ENCODE results near the gene FKBP9. TPM values are rescaled to one million over a fixed set of nuclear protein-coding genes. Genes with fewer than 3 reads are reported as not detected.
"Not testable (repeated sequence)": the region's sequence is repeated elsewhere in the genome, so short reads cannot be mapped to it uniquely, and the experiment has no call there.

The FKBP9 gene
- total RNA-seq, 1 experiment from 2014 or later, result 82.6 TPM

- H3K4me1 Mint-ChIP-seq (ENCODE audit: low read depth, unreplicated experiment); BruUV-seq (replicated peaks); H3K9me3 Mint-ChIP-seq (ENCODE audit: unreplicated experiment); H3K36me3 ChIP-seq (ENCODE audit: control insufficient read depth, insufficient read depth, low read length); POLR2A ChIA-PET; H3K4me1 ChIP-seq; CTCF ChIA-PET; intact Hi-C loops (cut with micrococcal nuclease; ENCODE audit: unreplicated experiment); H3K4me3 ChIP-seq (ENCODE audit: low read depth, low read length); H3K36me3 Mint-ChIP-seq (ENCODE audit: insufficient read depth, unreplicated experiment); DNase-seq; H3K27me3 Mint-ChIP-seq (ENCODE audit: insufficient read depth, unreplicated experiment); H3K4me3 Mint-ChIP-seq (ENCODE audit: unreplicated experiment); H3K27me3 ChIP-seq (replicated peaks; ENCODE audit: control insufficient read depth, insufficient read depth, low read length); H3K27ac Mint-ChIP-seq (ENCODE audit: unreplicated experiment); H3K9me3 ChIP-seq: not testable (repeated sequence)
Measured at GRCh38 chr7:32971967-32972366, 14.7 kb downstream of the FKBP9 start.

DNA sequence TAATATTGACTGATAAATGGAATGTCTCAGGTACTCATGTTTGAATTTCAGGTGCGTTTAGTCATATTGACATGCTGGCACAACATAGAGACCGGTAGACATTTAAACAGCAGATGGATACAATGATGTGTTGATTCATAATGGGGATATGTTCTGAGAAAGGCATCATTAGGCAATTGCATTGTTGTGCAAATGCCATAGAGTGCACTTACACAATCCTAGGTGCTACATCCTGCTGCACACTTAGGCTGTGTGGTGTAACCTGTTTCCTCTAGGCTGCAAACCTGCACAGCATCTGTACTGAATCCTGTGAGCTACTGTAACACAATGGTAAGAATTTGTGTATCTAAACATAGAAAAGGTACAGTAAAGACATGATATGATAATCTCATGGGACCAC lies 19.9 kb downstream of the FKBP9 start:
- H3K4me3 ChIP-seq (ENCODE audit: low read depth, low read length); H3K4me1 ChIP-seq; H3K4me3 Mint-ChIP-seq (ENCODE audit: unreplicated experiment); BruUV-seq (replicated peaks); DNase-seq; intact Hi-C loops (cut with micrococcal nuclease; ENCODE audit: unreplicated experiment); H3K36me3 ChIP-seq (ENCODE audit: control insufficient read depth, insufficient read depth, low read length); CTCF ChIA-PET; H3K4me1 Mint-ChIP-seq (ENCODE audit: low read depth, unreplicated experiment); H3K27me3 Mint-ChIP-seq (ENCODE audit: insufficient read depth, unreplicated experiment); POLR2A ChIA-PET; H3K9me3 ChIP-seq; H3K27me3 ChIP-seq (replicated peaks; ENCODE audit: control insufficient read depth, insufficient read depth, low read length); H3K27ac Mint-ChIP-seq (ENCODE audit: unreplicated experiment); H3K9me3 Mint-ChIP-seq (ENCODE audit: unreplicated experiment); H3K36me3 Mint-ChIP-seq (ENCODE audit: insufficient read depth, unreplicated experiment): not testable (repeated sequence)

DNA sequence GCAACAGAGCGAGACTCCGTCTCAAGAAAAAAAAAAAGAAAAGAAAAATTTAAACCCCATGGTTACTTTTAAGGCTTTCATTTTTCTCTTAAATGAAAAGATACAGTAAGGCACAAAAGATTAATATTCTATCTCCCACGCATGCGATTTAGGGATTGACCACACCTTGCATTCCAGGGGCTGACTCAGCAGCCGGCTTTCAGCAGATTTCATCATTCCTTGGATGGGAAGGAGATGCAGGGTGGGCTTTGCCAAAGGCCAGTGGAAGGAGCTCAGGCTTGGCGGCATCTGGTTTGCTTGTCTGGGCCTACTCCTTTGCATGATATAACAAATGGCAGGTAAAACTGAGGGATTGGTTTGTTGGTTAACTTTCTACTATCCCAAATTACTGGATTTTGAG lies 22.0 kb downstream of the FKBP9 start:
- H3K4me3 ChIP-seq (ENCODE audit: low read depth, low read length); CTCF ChIA-PET; intact Hi-C loops (cut with micrococcal nuclease; ENCODE audit: unreplicated experiment); H3K36me3 ChIP-seq (ENCODE audit: control insufficient read depth, insufficient read depth, low read length); H3K4me3 Mint-ChIP-seq (ENCODE audit: unreplicated experiment); H3K9me3 Mint-ChIP-seq (ENCODE audit: unreplicated experiment); H3K27me3 Mint-ChIP-seq (ENCODE audit: insufficient read depth, unreplicated experiment); H3K36me3 Mint-ChIP-seq (ENCODE audit: insufficient read depth, unreplicated experiment); DNase-seq; H3K4me1 Mint-ChIP-seq (ENCODE audit: low read depth, unreplicated experiment); H3K4me1 ChIP-seq; H3K9me3 ChIP-seq; BruUV-seq (replicated peaks); H3K27me3 ChIP-seq (replicated peaks; ENCODE audit: control insufficient read depth, insufficient read depth, low read length); POLR2A ChIA-PET: not testable (repeated sequence)
- peak overlapping the region; percentile 48 for H3K27ac Mint-ChIP-seq (ENCODE audit: unreplicated experiment)

DNA sequence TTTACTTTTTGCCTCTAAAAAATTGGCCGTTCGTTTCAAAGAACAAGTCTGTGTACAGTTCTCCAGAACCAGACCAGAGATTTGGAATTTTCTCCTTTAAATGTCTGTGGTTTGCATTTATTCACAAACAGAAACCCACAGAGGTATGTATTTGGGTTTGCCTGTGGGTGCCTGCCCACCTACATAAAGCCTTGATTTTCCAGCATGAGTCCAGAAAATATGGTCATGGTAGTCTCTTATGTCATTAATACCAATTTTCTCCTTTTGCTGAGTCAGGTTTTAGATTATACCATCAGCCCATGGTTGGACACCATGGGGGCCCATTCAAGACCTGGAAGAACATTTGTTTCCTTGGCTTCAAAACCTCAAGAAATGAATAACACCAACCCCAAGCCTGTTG lies 22.7 kb downstream of the FKBP9 start:
- CTCF ChIA-PET; H3K9me3 Mint-ChIP-seq (ENCODE audit: unreplicated experiment); H3K36me3 Mint-ChIP-seq (ENCODE audit: insufficient read depth, unreplicated experiment); H3K27me3 ChIP-seq (replicated peaks; ENCODE audit: control insufficient read depth, insufficient read depth, low read length); intact Hi-C loops (cut with micrococcal nuclease; ENCODE audit: unreplicated experiment); H3K9me3 ChIP-seq; DNase-seq; H3K4me1 Mint-ChIP-seq (ENCODE audit: low read depth, unreplicated experiment); H3K4me1 ChIP-seq; H3K27ac Mint-ChIP-seq (ENCODE audit: unreplicated experiment); POLR2A ChIA-PET; H3K4me3 Mint-ChIP-seq (ENCODE audit: unreplicated experiment); H3K27me3 Mint-ChIP-seq (ENCODE audit: insufficient read depth, unreplicated experiment); H3K36me3 ChIP-seq (ENCODE audit: control insufficient read depth, insufficient read depth, low read length); H3K4me3 ChIP-seq (ENCODE audit: low read depth, low read length): not testable (repeated sequence)
- TSS peak; percentile 75 for BruUV-seq (replicated peaks)

DNA sequence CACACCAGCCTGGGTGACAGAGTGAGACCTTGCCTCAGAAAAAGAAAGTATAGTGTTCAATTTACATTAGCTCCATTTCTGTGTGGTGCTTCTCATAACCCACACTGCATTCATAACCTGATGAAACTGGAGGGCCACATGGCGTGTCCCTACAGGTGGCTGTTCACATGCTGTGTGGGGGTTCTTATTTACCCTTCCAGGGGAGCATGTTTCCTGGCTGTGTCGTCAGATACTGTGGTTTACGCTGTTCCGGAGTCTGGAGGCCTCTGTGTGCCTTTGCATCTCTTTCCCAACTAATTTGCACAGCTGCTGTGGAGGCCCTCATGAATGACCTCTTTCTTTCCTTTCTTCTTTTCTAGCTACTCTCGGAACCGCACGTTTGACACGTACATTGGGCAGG lies 30.9 kb downstream of the FKBP9 start:
- H3K9me3 ChIP-seq; H3K27me3 Mint-ChIP-seq (ENCODE audit: insufficient read depth, unreplicated experiment); intact Hi-C loops (cut with micrococcal nuclease; ENCODE audit: unreplicated experiment); BruUV-seq (replicated peaks); H3K9me3 Mint-ChIP-seq (ENCODE audit: unreplicated experiment); H3K4me1 Mint-ChIP-seq (ENCODE audit: low read depth, unreplicated experiment); H3K4me3 ChIP-seq (ENCODE audit: low read depth, low read length); DNase-seq; H3K36me3 ChIP-seq (ENCODE audit: control insufficient read depth, insufficient read depth, low read length); H3K27me3 ChIP-seq (replicated peaks; ENCODE audit: control insufficient read depth, insufficient read depth, low read length); H3K4me1 ChIP-seq; H3K27ac Mint-ChIP-seq (ENCODE audit: unreplicated experiment); H3K4me3 Mint-ChIP-seq (ENCODE audit: unreplicated experiment); POLR2A ChIA-PET; H3K36me3 Mint-ChIP-seq (ENCODE audit: insufficient read depth, unreplicated experiment): not testable (repeated sequence)
- CTCF ChIA-PET, result interaction anchor here (0.6 kb wide), 1 partner anchor 115 kb away, joined by 8 read pairs; no protein-coding TSS in a partner anchor

GRCh38 chr7:32991068-32991585 lies 33.9 kb downstream of the FKBP9 start:
- CTCF ChIA-PET; H3K4me1 ChIP-seq; BruUV-seq (replicated peaks); H3K36me3 Mint-ChIP-seq (ENCODE audit: insufficient read depth, unreplicated experiment); DNase-seq; H3K9me3 Mint-ChIP-seq (ENCODE audit: unreplicated experiment); H3K27me3 ChIP-seq (replicated peaks; ENCODE audit: control insufficient read depth, insufficient read depth, low read length); H3K4me1 Mint-ChIP-seq (ENCODE audit: low read depth, unreplicated experiment); H3K27ac Mint-ChIP-seq (ENCODE audit: unreplicated experiment); intact Hi-C loops (cut with micrococcal nuclease; ENCODE audit: unreplicated experiment); H3K4me3 ChIP-seq (ENCODE audit: low read depth, low read length); H3K4me3 Mint-ChIP-seq (ENCODE audit: unreplicated experiment); POLR2A ChIA-PET; H3K36me3 ChIP-seq (ENCODE audit: control insufficient read depth, insufficient read depth, low read length); H3K27me3 Mint-ChIP-seq (ENCODE audit: insufficient read depth, unreplicated experiment); H3K9me3 ChIP-seq: not testable (repeated sequence)

DNA sequence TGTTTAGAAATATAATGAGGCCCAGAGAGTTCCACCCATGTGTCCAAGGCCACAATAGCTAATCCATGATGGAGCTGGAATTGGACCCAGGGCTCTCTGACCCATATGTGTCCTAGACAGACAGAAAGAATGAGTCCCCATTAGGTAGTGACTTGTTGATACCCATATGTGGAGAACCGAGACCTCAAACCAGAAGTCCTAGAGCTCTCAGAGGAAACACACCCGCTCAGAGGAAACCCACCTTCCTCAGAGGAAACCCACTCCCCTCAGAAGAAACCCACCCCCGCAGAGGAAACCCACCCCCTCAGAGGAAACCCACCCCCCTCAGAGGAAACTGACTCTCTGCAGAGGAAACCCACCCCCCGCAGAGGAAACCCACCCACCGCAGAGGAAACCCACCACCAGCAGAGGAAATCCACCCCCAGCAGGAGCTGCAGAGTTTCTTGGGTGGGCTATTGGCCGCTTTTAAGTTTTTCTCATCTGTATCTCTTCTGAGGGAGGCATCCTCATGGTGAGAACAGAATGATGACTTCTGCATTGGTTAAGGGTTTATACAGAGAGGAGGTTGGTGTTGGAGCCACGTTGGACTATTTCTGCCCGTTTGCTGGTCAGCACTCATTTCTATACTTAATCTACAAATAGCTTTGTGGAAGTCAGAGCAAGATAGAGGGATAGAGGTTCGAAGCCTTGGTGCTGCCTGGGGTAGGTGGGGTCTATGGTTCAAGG lies 34.9 kb downstream of the FKBP9 start:
- H3K27ac Mint-ChIP-seq (ENCODE audit: unreplicated experiment); BruUV-seq (replicated peaks); H3K4me1 Mint-ChIP-seq (ENCODE audit: low read depth, unreplicated experiment): not testable (repeated sequence)

More for the DNA sequence above, 34.9 kb downstream of the FKBP9 start:
- H3K4me3 Mint-ChIP-seq (ENCODE audit: unreplicated experiment); H3K4me3 ChIP-seq (ENCODE audit: low read depth, low read length); H3K36me3 ChIP-seq (ENCODE audit: control insufficient read depth, insufficient read depth, low read length); DNase-seq; POLR2A ChIA-PET; H3K9me3 ChIP-seq; H3K36me3 Mint-ChIP-seq (ENCODE audit: insufficient read depth, unreplicated experiment); intact Hi-C loops (cut with micrococcal nuclease; ENCODE audit: unreplicated experiment); H3K27me3 Mint-ChIP-seq (ENCODE audit: insufficient read depth, unreplicated experiment); H3K9me3 Mint-ChIP-seq (ENCODE audit: unreplicated experiment); H3K27me3 ChIP-seq (replicated peaks; ENCODE audit: control insufficient read depth, insufficient read depth, low read length); CTCF ChIA-PET; H3K4me1 ChIP-seq: not testable (repeated sequence)

All from Caco-2 (cell line).